Panc1 (cell line): ENCODE results near the gene KCND3. TPM values are rescaled to one million over a fixed set of nuclear protein-coding genes. Genes with fewer than 3 reads are reported as not detected.

Source experiments
- ATAC-seq: fragments of 200-7000 bp; cut with Tn5 transposase; 2 replicates; pipeline ENCODE4 v1.9.1; 2020; ENCODE audit warnings: mild to moderate bottlenecking, moderate library complexity
- BruUV-seq: library from RNA; stranded (reverse); fragments of 400-500 nt; replicated peaks from 2 replicates; lab custom pipeline; 2021; lab: Mats Ljungman, UMichigan
- CTCF ChIA-PET: fragments of 300-600 bp; sonication (Branson Sonifier 250); formaldehyde crosslinking; loops from one replicate; lab custom pipeline; 2022; ENCODE audit warnings: antibody characterized with exemption; lab: Charles Lee
- POLR2A ChIA-PET: fragments of 300-600 bp; sonication (Branson Sonifier 250); formaldehyde crosslinking; loops from one replicate; lab custom pipeline; 2022; ENCODE audit warnings: antibody characterized with exemption; lab: Charles Lee
- DNase-seq: peaks from one replicate; pipeline ENCODE4 v3.0.0-alpha.2; 2010; ENCODE audit warnings: low read depth, low spot score
- H3K27ac ChIP-seq: 2 replicates; pipeline ENCODE4 v1.5.1; 2011; ENCODE audit warnings: mild to moderate bottlenecking, low read length, inconsistent platforms
- H3K27me3 ChIP-seq: fragments of 200-500 bp; sonication (Bioruptor generic); 2 replicates; pipeline ENCODE4 v1.6.0; 2014; ENCODE audit warnings: low read length, inconsistent platforms; ENCODE audit not compliant: control insufficient read depth, insufficient read depth
- H3K36me3 ChIP-seq: fragments of 200-500 bp; sonication (Bioruptor generic); 2 replicates; pipeline ENCODE4 v1.5.1; 2014; ENCODE audit warnings: inconsistent platforms, mild to moderate bottlenecking, low read length, moderate library complexity; ENCODE audit not compliant: control insufficient read depth, insufficient read depth
- H3K4me1 ChIP-seq: 2 replicates; pipeline ENCODE4 v1.5.1; 2011; ENCODE audit warnings: inconsistent platforms, mild to moderate bottlenecking, low read length, moderate library complexity; ENCODE audit not compliant: control insufficient read depth, insufficient read depth
- H3K4me3 ChIP-seq, 2 experiments: 2 replicates each; pipeline ENCODE4 v1.5.1; 2011 to 2012; ENCODE audit warnings: low read depth in 2 of 2, low read length in 2 of 2, mild to moderate bottlenecking in 2 of 2, inconsistent platforms in 1 of 2, moderate library complexity in 1 of 2
- H3K9me3 ChIP-seq: fragments of 200-500 bp; sonication (Bioruptor generic); 2 replicates; pipeline ENCODE4 v1.5.1; 2014; ENCODE audit warnings: low read depth, mild to moderate bottlenecking, inconsistent platforms, low read length, moderate library complexity; ENCODE audit not compliant: control insufficient read depth, insufficient read depth
- CTCF ChIP-seq: fragments of 450-650 bp; IDR thresholded peaks from 2 replicates; pipeline ENCODE4 v1.5.1; 2017; ENCODE audit warnings: mild to moderate bottlenecking
- POLR2AphosphoS5 ChIP-seq: IDR thresholded peaks from 2 replicates; pipeline ENCODE4 v1.6.1; 2012; ENCODE audit warnings: mild to moderate bottlenecking, low read depth, low read length, moderate library complexity
- SIN3A ChIP-seq: IDR thresholded peaks from 2 replicates; pipeline ENCODE4 v1.6.1; 2012; ENCODE audit warnings: low read depth, mild to moderate bottlenecking, low read length, moderate library complexity, borderline replicate concordance; ENCODE audit not compliant: insufficient read depth
- TCF7L2 ChIP-seq: IDR thresholded peaks from 2 replicates; pipeline ENCODE4 v1.6.1; 2011; ENCODE audit warnings: mild to moderate bottlenecking, low read depth, low read length, inconsistent platforms
- in situ Hi-C: cut with HindIII; loops from 2 replicates; pipeline ENCODE4 v1.10.0; 2016; ENCODE audit warnings: low sequenced_read_pairs, low pct_unique_long_range_greater_than_20kb
- intact Hi-C: fragments of 100-400 bp; cut with micrococcal nuclease; formaldehyde crosslinking; loops from one replicate; pipeline ENCODE4 v1.10.0; 2022; ENCODE audit not compliant: unreplicated experiment
- total RNA-seq: library from RNA; stranded (reverse); gene quantifications from one replicate; pipeline ENCODE4 v1.2.1, GENCODE V29; 2021; ENCODE audit not compliant: unreplicated experiment
- TF ChIP-seq, protein P1 (sequence below), 2 experiments: IDR thresholded peaks; 2 replicates each; pipeline ENCODE4 v1.6.1; 2011 to 2012; ENCODE audit warnings: low read depth in 2 of 2, control low read depth in 1 of 2, low read length in 1 of 2, mild to moderate bottlenecking in 1 of 2, moderate library complexity in 1 of 2; ENCODE audit not compliant: insufficient read depth in 1 of 2

The KCND3 gene
- total RNA-seq, 1 experiment from 2014 or later: not detected

GRCh38 chr1:112000048-112000447 is 10.6 kb upstream of the KCND3 start:
- no peaks in the 10 kb centered on the region for H3K36me3 ChIP-seq
- ChIA-PET POLR2A (no interaction called here), CTCF (no interaction called here)
- no TSS peak for BruUV-seq
- intact Hi-C loops (no loop called here), in situ Hi-C loops (no loop called here)
- H3K4me1 ChIP-seq: no peaks in the 10 kb centered on the region
- H3K27ac ChIP-seq: no peak overlapping the region
- H3K9me3 ChIP-seq: no peaks in the 10 kb centered on the region
- DNase-seq (no peak), ATAC-seq (no peak)
- TF ChIP-seq CTCF: no peak
- no peak for TF ChIP-seq SIN3A
- TF ChIP-seq, protein P1, sequence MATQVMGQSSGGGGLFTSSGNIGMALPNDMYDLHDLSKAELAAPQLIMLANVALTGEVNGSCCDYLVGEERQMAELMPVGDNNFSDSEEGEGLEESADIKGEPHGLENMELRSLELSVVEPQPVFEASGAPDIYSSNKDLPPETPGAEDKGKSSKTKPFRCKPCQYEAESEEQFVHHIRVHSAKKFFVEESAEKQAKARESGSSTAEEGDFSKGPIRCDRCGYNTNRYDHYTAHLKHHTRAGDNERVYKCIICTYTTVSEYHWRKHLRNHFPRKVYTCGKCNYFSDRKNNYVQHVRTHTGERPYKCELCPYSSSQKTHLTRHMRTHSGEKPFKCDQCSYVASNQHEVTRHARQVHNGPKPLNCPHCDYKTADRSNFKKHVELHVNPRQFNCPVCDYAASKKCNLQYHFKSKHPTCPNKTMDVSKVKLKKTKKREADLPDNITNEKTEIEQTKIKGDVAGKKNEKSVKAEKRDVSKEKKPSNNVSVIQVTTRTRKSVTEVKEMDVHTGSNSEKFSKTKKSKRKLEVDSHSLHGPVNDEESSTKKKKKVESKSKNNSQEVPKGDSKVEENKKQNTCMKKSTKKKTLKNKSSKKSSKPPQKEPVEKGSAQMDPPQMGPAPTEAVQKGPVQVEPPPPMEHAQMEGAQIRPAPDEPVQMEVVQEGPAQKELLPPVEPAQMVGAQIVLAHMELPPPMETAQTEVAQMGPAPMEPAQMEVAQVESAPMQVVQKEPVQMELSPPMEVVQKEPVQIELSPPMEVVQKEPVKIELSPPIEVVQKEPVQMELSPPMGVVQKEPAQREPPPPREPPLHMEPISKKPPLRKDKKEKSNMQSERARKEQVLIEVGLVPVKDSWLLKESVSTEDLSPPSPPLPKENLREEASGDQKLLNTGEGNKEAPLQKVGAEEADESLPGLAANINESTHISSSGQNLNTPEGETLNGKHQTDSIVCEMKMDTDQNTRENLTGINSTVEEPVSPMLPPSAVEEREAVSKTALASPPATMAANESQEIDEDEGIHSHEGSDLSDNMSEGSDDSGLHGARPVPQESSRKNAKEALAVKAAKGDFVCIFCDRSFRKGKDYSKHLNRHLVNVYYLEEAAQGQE (IDR thresholded peaks at IDR 0.05; ENCODE audit: insufficient read depth in 1 of 2, low read depth in 2 of 2, low read length in 1 of 2): no peak
- TF ChIP-seq POLR2AphosphoS5: no peak
- TF ChIP-seq TCF7L2: no peak
- no peak overlapping the region for H3K4me3 ChIP-seq
- peaks cover 2% of the 10 kb centered on the region; the same call in 1 of the 2 replicates for H3K27me3 ChIP-seq

- Histone ChIP-seq H3K27me3 (peaks cover 2% of the 10 kb centered on the region; the same call in 1 of the 2 replicates), H3K27ac (no peak overlapping the region), H3K4me1 (no peaks in the 10 kb centered on the region), H3K4me3 (no peak overlapping the region), H3K36me3 (no peaks in the 10 kb centered on the region), H3K9me3 (no peaks in the 10 kb centered on the region)
- intact Hi-C loops (no loop called here), in situ Hi-C loops (no loop called here)
- no TSS peak for BruUV-seq
- no peak for DNase-seq
- ChIA-PET POLR2A (no interaction called here), CTCF (interaction anchor here (1.1 kb wide), 1 partner anchor 283 kb away, joined by 3 read pairs; no protein-coding TSS in a partner anchor)
- TF ChIP-seq SIN3A: no peak
- no peak for TF ChIP-seq POLR2AphosphoS5
- TF ChIP-seq CTCF: no peak
- TF ChIP-seq, protein P1 (IDR thresholded peaks at IDR 0.05; ENCODE audit: insufficient read depth in 1 of 2, low read depth in 2 of 2, low read length in 1 of 2): no peak
- TF ChIP-seq TCF7L2: no peak
- no peak for ATAC-seq
These were observed 8.9 kb upstream of the KCND3 start for GRCh38 chr1:111998332-111998731.
